Psoas muscle (tissue), 8 donors: ENCODE results near the gene HABP4. TPM values are rescaled to one million over a fixed set of nuclear protein-coding genes. Genes with fewer than 3 reads are reported as not detected.

ENCODE experiments used
- ATAC-seq, 4 donors: fragments of 200-7000 bp; cut with Tn5 transposase; one replicate each; pipeline ENCODE4 v1.9.1; 2020; ENCODE audit warnings: moderate library complexity in 3 of 4, mild to moderate bottlenecking in 2 of 4
- DNase-seq, 2 donors: peaks; one replicate each; pipeline ENCODE4 v3.0.0-alpha.2; 2020
- H3K27ac ChIP-seq: fragments of 200-600 bp; one replicate; pipeline ENCODE4 v1.8.0; 2022
- H3K27me3 ChIP-seq, 3 donors: fragments of 200-600 bp in 1 of 3; one replicate each; pipeline versions ENCODE4 v1.6.1 to v1.8.0; 2013 to 2022; ENCODE audit warnings: low read length in 2 of 3, mild to moderate bottlenecking in 2 of 3, moderate library complexity in 1 of 3; ENCODE audit not compliant: insufficient read depth in 3 of 3
- H3K36me3 ChIP-seq, 2 donors: fragments of 200-600 bp in 1 of 2; one replicate each; pipeline versions ENCODE4 v1.6.1 to v1.8.0; 2013 to 2022; ENCODE audit warnings: low read depth in 1 of 2, mild to moderate bottlenecking in 1 of 2, moderate library complexity in 1 of 2; ENCODE audit not compliant: insufficient read depth in 1 of 2
- H3K4me1 ChIP-seq: fragments of 200-600 bp; one replicate; pipeline ENCODE4 v1.8.0; 2022
- H3K4me3 ChIP-seq: fragments of 200-600 bp; one replicate; pipeline ENCODE4 v1.8.0; 2022; ENCODE audit warnings: mild to moderate bottlenecking
- H3K9me3 ChIP-seq: fragments of 200-600 bp; one replicate; pipeline ENCODE4 v1.8.0; 2022
- CTCF ChIP-seq: fragments of 200-600 bp; IDR thresholded peaks from one replicate; pipeline ENCODE4 v1.8.0; 2022; ENCODE audit warnings: antibody characterized with exemption
- WGBS, 3 donors: extraction: QIAGEN DNeasy Blood & Tissue Kit; methylation state at CpG; one replicate each; pipeline versions ENCODE4 v1.1.6 to v1.1.7; 2013; 5-methylcytosine and 5-hydroxymethylcytosine counted together
- intact Hi-C, 2 donors: fragments of 100-400 bp; cut with DNase I; formaldehyde crosslinking; loops; one replicate each; pipeline versions ENCODE4 v1.11.0 to v1.14.2; 2022
- polyA plus RNA-seq, 3 donors: library from polyadenylated mRNA; stranded (reverse); fragments of 200-250 nt; gene quantifications; one replicate each; pipeline ENCODE4 v1.2.3, GENCODE V29; 2013
- total RNA-seq, 4 donors: library from RNA; stranded (reverse); fragmentation: NEBNext Ultra II Directional in 2 of 4; extraction: Animal tissue kit (Norgen Biotek cat#: 25700) in 2 of 4; gene quantifications; one replicate each; pipeline versions ENCODE4 v1.2.1 to v1.2.4, GENCODE V29; 2021 to 2023
- donor health status: healthy with polysubstance abuse.
- donor health status: DM: no; HTN: no; CAD: no; lungs with moderate emphysema.
- donor health status: Bipolar disorder and iron deficiency.
- donor health status: healthy.
- donor health status: DM: yes; HTN: yes; CAD: no.
- donor health status: DM: no; HTN: no; CAD: no.
- donor health status: DM: no; HTN: no; CAD: no.
- donor health status: DM: yes; HTN: yes; CAD: no.

Gene HABP4
- total and polyA plus RNA-seq, 7 donors, result 6.4 to 14.4 (median 9.3) TPM

GRCh38 chr9:96505316-96505991 is 55.5 kb downstream of the HABP4 start:
- Histone ChIP-seq H3K4me3 (no peak overlapping the region), H3K27me3 (no peaks in the 10 kb centered on the region), H3K4me1 (no peaks in the 10 kb centered on the region), H3K9me3 (no peaks in the 10 kb centered on the region), H3K27ac (no peak overlapping the region), H3K36me3 (no peaks in the 10 kb centered on the region)
- no peak for TF ChIP-seq CTCF
- DNase-seq, result peak in 1 of 2 donors; percentile 54
- peak; percentile 62 to 73 (median 70) for ATAC-seq
- intact Hi-C loops, result no loop called here
- WGBS, 3 donors, result 57 to 63% (median 57%) methylated on average over 13 of the region's 13 CpGs

- H3K4me3 ChIP-seq, result no peak overlapping the region
- H3K4me1 ChIP-seq, result no peaks in the 10 kb centered on the region
- no peaks in the 10 kb centered on the region for H3K9me3 ChIP-seq
- DNase-seq, result no peak
- H3K27ac ChIP-seq, result no peak overlapping the region
- H3K27me3 ChIP-seq, result no peaks in the 10 kb centered on the region
- TF ChIP-seq CTCF, result no peak
- intact Hi-C loops, result no loop called here
- no peak for ATAC-seq
- H3K36me3 ChIP-seq, result no peaks in the 10 kb centered on the region
- 82 to 84% (median 83%) methylated on average over 14 of the region's 14 CpGs for WGBS, 3 donors
Observed at GRCh38 chr9:96508227-96508940, 58.4 kb downstream of the HABP4 start.

GRCh38 chr9:96509026-96509425 is 59.1 kb downstream of the HABP4 start:
- TF ChIP-seq CTCF, result no peak
- Histone ChIP-seq H3K9me3 (no peaks in the 10 kb centered on the region), H3K36me3 (no peaks in the 10 kb centered on the region), H3K4me1 (no peaks in the 10 kb centered on the region), H3K4me3 (no peak overlapping the region), H3K27me3 (no peaks in the 10 kb centered on the region), H3K27ac (no peak overlapping the region)
- ATAC-seq, result no peak
- DNase-seq, result no peak
- intact Hi-C loops, result no loop called here
- 92 to 96% (median 94%) methylated on average over 5 of the region's 5 CpGs for WGBS, 3 donors

GRCh38 chr9:96509848-96510247 is 59.9 kb downstream of the HABP4 start:
- H3K36me3 ChIP-seq, result peaks cover 0 to 6% of the 10 kb centered on the region in 2 donors
- DNase-seq (no peak), ATAC-seq (no peak)
- H3K27ac ChIP-seq, result no peak overlapping the region
- intact Hi-C loops, result no loop called here
- H3K9me3 ChIP-seq, result no peaks in the 10 kb centered on the region
- WGBS, 3 donors, result 63 to 81% (median 66%) methylated on average over 2 of the region's 2 CpGs
- no peaks in the 10 kb centered on the region for H3K27me3 ChIP-seq
- H3K4me1 ChIP-seq, result no peaks in the 10 kb centered on the region
- no peak overlapping the region for H3K4me3 ChIP-seq
- no peak for TF ChIP-seq CTCF
